BJ (cell line): ENCODE results near the gene COPZ2. TPM values are rescaled to one million over a fixed set of nuclear protein-coding genes. Genes with fewer than 3 reads are reported as not detected.

Experiments
- CTCF ChIA-PET: fragments of 350-600 bp; formaldehyde crosslinking; extraction: SDS; loops from one replicate; lab custom pipeline; 2021; ENCODE audit warnings: antibody characterized with exemption, inconsistent platforms; lab: Yijun Ruan, JAX
- POLR2A ChIA-PET: fragments of 300-600 bp; sonication (Branson Sonifier 250); formaldehyde crosslinking; extraction: SDS; loops from one replicate; lab custom pipeline; 2021; ENCODE audit warnings: antibody characterized with exemption; lab: Charles Lee
- DNase-seq: peaks from one replicate; pipeline ENCODE4 v3.0.0-alpha.2; 2011; ENCODE audit warnings: low read depth
- H3K27me3 ChIP-seq: 2 replicates; pipeline ENCODE4 v1.6.0; 2011; ENCODE audit warnings: low read length; ENCODE audit not compliant: control insufficient read depth, insufficient read depth
- H3K36me3 ChIP-seq: 2 replicates; pipeline ENCODE4 v1.5.1; 2011; ENCODE audit warnings: low read length; ENCODE audit not compliant: control insufficient read depth, insufficient read depth
- H3K4me3 ChIP-seq: 2 replicates; pipeline ENCODE4 v1.5.1; 2011; ENCODE audit warnings: low read depth, mild to moderate bottlenecking, control low read depth, low read length
- CTCF ChIP-seq: IDR thresholded peaks from 2 replicates; pipeline ENCODE4 v1.5.1; 2011; ENCODE audit warnings: low read depth, mild to moderate bottlenecking, control low read depth, inconsistent platforms, low read length, moderate library complexity; ENCODE audit not compliant: insufficient read depth
- polyA plus RNA-seq: library from polyadenylated mRNA; depleted of rRNA; stranded (reverse); fragments of >200 nt; gene quantifications from 2 replicates; pipeline ENCODE4 v1.2.3, GENCODE V29; 2011

The COPZ2 gene
- polyA plus RNA-seq, 1 experiment: 132 TPM

DNA sequence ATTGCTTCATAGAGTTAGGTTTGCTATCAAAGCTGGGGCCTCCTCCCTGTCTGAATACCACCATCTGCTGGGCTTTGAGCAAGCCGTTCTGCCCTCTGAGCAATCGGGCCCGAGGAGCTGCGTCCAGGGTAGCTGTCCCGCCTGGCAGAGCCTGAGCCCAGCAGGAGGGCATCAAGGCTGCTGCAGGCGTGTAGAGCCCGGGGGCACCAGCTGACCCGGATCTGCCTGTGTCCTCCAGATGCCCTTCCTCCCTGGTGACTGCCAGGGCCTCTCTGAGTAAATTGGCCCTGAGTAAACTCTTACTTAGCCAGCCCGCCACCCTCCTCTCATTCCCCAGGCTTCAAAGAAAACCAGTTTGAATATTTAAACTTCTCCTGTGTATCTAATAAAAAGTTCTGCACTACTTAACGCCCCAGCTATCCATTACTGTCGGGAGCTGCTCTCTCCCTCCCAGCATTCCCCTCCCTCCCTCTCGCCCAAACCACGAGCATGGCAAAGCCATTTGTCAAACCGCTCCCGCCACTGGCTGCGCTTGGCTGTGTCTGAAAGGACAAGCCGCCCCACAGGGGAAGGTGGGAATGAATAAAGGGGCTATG, 50.3 kb downstream of the COPZ2 start:
- no peaks in the 10 kb centered on the region for H3K27me3 ChIP-seq
- H3K4me3 ChIP-seq: no peak overlapping the region
- 0 out of 2 replicates have a peak, but pooled peaks have one; percentile 15 for TF ChIP-seq CTCF
- DNase-seq: no peak
- POLR2A ChIA-PET: no interaction called here
- CTCF ChIA-PET: interaction anchor here (0.9 to 30.9 kb wide), 7 partner anchors 9 to 146 kb away, joined by 3 to 575 read pairs (median 7); partner anchors contain the start of genes CDK5RAP3 and SCRN2
- H3K36me3 ChIP-seq: peaks cover 6% of the 10 kb centered on the region

DNA sequence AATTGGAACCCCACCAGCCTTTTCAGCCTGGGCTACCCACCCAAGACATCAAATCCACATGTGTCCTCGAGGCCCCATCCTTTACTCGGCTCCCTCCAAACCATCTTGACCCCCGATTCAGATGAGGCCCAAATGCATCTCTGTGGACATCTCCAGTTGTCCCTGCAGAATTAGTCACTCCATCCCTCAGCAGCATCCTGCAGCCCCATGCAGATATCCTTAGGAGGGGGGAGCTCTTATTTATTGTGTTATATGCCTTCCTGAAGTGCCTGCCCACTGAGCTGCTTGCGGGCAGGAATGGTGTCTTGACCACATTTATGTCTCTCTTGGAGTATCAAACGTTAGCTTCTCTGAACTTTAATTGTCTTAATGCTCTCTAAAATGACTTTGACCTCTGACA, 51.1 kb downstream of the COPZ2 start:
- no peak for TF ChIP-seq CTCF
- ChIA-PET CTCF (interaction anchor here (0.9 to 30.9 kb wide), 6 partner anchors 8 to 145 kb away, joined by 3 to 575 read pairs (median 7); partner anchors contain the start of genes CDK5RAP3 and SCRN2), POLR2A (no interaction called here)
- peaks cover 10% of the 10 kb centered on the region for H3K36me3 ChIP-seq
- DNase-seq: no peak
- no peaks in the 10 kb centered on the region for H3K27me3 ChIP-seq
- no peak overlapping the region for H3K4me3 ChIP-seq

DNA sequence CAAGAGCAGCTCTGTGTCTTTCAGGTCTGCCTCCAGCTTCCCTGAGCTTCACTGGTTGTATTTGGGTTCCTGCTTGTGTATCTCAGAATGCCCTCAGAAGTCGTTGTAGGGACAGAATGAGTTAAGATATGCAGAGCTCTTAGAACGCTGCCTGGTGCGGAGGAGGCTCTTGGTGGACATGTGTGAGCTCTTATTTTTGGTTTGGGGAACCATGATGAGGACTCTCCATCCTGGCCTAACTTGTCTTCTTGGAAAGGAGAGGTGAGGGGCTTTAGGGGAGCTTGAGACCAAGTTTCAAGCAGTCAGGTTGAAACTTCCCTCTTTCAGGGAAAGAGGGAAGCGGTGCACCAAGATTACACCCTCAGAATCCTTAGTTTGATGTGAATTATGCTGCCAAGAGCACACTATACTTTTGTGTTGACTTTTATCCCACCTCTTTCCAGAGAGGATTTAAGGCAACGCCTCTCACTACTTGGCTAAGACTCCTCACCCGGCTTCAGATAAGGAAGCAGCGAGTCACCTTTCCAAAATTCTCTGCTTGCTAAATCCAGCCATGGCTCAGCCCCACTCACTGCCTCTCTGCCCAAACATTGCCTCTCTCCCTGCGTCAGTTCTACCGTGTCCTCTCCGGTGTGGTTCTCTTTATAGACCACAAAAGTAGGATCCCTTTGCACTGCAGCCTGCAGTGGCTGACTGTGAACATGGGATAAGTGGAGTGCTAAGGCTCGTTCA, 53.9 kb downstream of the COPZ2 start:
- no peak for TF ChIP-seq CTCF
- peaks cover 24% of the 10 kb centered on the region for H3K36me3 ChIP-seq
- H3K27me3 ChIP-seq: no peaks in the 10 kb centered on the region
- no peak overlapping the region for H3K4me3 ChIP-seq
- CTCF ChIA-PET: interaction anchor here (0.8 to 30.9 kb wide), 5 partner anchors 13 to 114 kb away, joined by 3 to 575 read pairs (median 10); partner anchors contain the start of gene CDK5RAP3
- POLR2A ChIA-PET: no interaction called here
- no peak for DNase-seq

DNA sequence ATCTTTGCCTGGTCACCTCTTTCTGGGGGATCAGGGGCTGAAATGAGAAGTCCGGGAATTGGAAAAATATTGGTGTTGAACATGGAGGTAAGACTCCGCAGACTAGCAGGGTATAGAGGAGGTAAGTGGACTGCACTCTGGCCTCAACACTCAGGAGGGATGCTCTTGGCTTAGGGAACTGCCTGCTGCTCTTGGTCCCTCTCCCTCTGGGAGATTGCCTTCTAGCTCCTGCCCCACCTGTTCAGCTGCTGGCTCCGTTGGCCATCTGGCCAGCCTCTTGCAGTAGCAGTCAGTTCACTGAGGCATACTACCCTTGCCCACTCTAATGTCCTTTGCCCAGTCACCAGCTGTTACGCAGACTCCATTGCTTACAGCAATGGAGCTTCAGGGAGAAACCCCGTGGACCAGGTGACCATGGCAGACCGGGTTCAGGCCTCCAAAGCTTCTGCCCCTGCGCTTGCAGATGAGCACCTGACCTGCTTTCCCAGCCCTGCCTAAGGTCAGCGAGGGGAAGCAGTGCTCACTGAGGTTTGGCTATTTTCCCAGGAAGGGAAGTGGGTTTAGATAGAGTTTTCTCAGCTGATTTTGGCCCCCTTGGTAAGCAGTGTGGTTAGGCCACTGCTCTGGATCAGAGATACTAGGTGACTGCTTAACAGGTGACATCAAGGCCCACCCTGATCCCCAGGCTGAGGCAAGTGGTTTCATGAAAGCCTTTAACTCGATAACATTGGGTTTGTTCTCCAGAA, 54.8 kb downstream of the COPZ2 start:
- peaks cover 25% of the 10 kb centered on the region for H3K36me3 ChIP-seq
- ChIA-PET POLR2A (no interaction called here), CTCF (interaction anchor here (0.6 to 30.9 kb wide), 8 partner anchors 12 to 115 kb away, joined by 3 to 575 read pairs (median 4); partner anchors contain the start of gene CDK5RAP3)
- H3K27me3 ChIP-seq: no peaks in the 10 kb centered on the region
- no peak overlapping the region for H3K4me3 ChIP-seq
- no peak for DNase-seq
- no peak for TF ChIP-seq CTCF
